HEK293T (cell line): ENCODE results near the gene TMEM184A.
"Not testable (repeated sequence)": the region's sequence is repeated elsewhere in the genome, so short reads cannot be mapped to it uniquely, and the experiment has no call there.

Experiments used
- CTCF ChIA-PET: fragments of 350-600 bp; formaldehyde crosslinking; extraction: SDS; loops from one replicate; lab custom pipeline; 2021; ENCODE audit warnings: antibody characterized with exemption, inconsistent platforms; lab: Yijun Ruan, JAX
- POLR2A ChIA-PET: fragments of 350-600 bp; formaldehyde crosslinking; extraction: SDS; loops from one replicate; lab custom pipeline; 2020; ENCODE audit warnings: antibody characterized with exemption, inconsistent platforms; lab: Yijun Ruan, JAX
- DNase-seq: peaks from one replicate; pipeline ENCODE4 v3.0.0; 2012; ENCODE audit warnings: mixed read lengths; ENCODE audit errors: extremely low spot score
- ARNT ChIP-seq: fragments of 450-650 bp; IDR thresholded peaks from 2 replicates; pipeline ENCODE4 v1.6.1; 2017; ENCODE audit warnings: mild to moderate bottlenecking
- BHLHE40 ChIP-seq: fragments of 450-650 bp; IDR thresholded peaks from 2 replicates; pipeline ENCODE4 v1.6.1; 2016; ENCODE audit warnings: mild to moderate bottlenecking, moderate library complexity, borderline replicate concordance
- CTBP1 ChIP-seq: fragments of 450-650 bp; IDR thresholded peaks from 2 replicates; pipeline ENCODE4 v1.6.1; 2016; ENCODE audit warnings: borderline replicate concordance
- ELF4 ChIP-seq: fragments of 450-650 bp; IDR thresholded peaks from 2 replicates; pipeline ENCODE4 v1.6.1; 2017; ENCODE audit warnings: antibody characterized with exemption
- FOXA1 ChIP-seq: fragments of 450-650 bp; IDR thresholded peaks from 2 replicates; pipeline ENCODE4 v1.6.1; 2016; ENCODE audit warnings: mild to moderate bottlenecking
- FOXK2 ChIP-seq: fragments of 450-650 bp; IDR thresholded peaks from 2 replicates; pipeline ENCODE4 v1.6.1; 2016; ENCODE audit warnings: mild to moderate bottlenecking
- FOXM1 ChIP-seq: fragments of 450-650 bp; IDR thresholded peaks from 2 replicates; pipeline ENCODE4 v1.6.1; 2017; ENCODE audit warnings: mild to moderate bottlenecking, borderline replicate concordance
- HDGF ChIP-seq: fragments of 450-650 bp; IDR thresholded peaks from 2 replicates; pipeline ENCODE4 v1.6.1; 2017; ENCODE audit warnings: antibody characterized with exemption, borderline replicate concordance
- L3MBTL2 ChIP-seq: fragments of 450-650 bp; conservative IDR thresholded peaks from 2 replicates; pipeline ENCODE4 v1.6.1; 2016; ENCODE audit warnings: mild to moderate bottlenecking
- LEF1 ChIP-seq: fragments of 450-650 bp; IDR thresholded peaks from 2 replicates; pipeline ENCODE4 v1.6.1; 2017; ENCODE audit warnings: mild to moderate bottlenecking, borderline replicate concordance
- NFRKB ChIP-seq: fragments of 450-650 bp; IDR thresholded peaks from 2 replicates; pipeline ENCODE4 v1.6.1; 2016; ENCODE audit warnings: mild to moderate bottlenecking, moderate library complexity
- PKNOX1 ChIP-seq: fragments of 450-650 bp; IDR thresholded peaks from 2 replicates; pipeline ENCODE4 v1.6.1; 2016
- SP1 ChIP-seq: fragments of 450-650 bp; IDR thresholded peaks from 2 replicates; pipeline ENCODE4 v1.6.1; 2017
- SUZ12 ChIP-seq: fragments of 450-650 bp; IDR thresholded peaks from 2 replicates; pipeline ENCODE4 v1.6.1; 2016; ENCODE audit warnings: mild to moderate bottlenecking
- TARDBP ChIP-seq: fragments of 450-650 bp; IDR thresholded peaks from 2 replicates; pipeline ENCODE4 v1.6.1; 2016
- ZNF384 ChIP-seq: fragments of 450-650 bp; IDR thresholded peaks from 2 replicates; pipeline ENCODE4 v1.6.1; 2016

TMEM184A gene

GRCh38 chr7:1587738-1588137 lies 31.7 kb upstream of the TMEM184A start:
- no peak for TF ChIP-seq HDGF
- TF ChIP-seq SP1 = no peak
- TF ChIP-seq NFRKB = no peak
- TF ChIP-seq CTBP1 = no peak
- TF ChIP-seq L3MBTL2 = no peak
- DNase-seq = no peak
- POLR2A ChIA-PET = no interaction called here
- CTCF ChIA-PET = no interaction called here

- CTCF ChIA-PET = no interaction called here
- TF ChIP-seq ELF4 (no peak), ZNF384 (no peak), FOXK2 (no peak), BHLHE40 (no peak), ARNT (no peak), SUZ12 (no peak), TARDBP (no peak), CTBP1 (no peak), HDGF (no peak), LEF1 (no peak), SP1 (no peak), L3MBTL2 (no peak)
- POLR2A ChIA-PET = interaction anchor here (0.5 kb wide), 1 partner anchor 766 kb away, joined by 4 read pairs; no protein-coding TSS in a partner anchor
- no peak for DNase-seq
Measured at GRCh38 chr7:1586827-1587705, 31.1 kb upstream of the TMEM184A start.

GRCh38 chr7:1586126-1586826 lies 30.3 kb upstream of the TMEM184A start:
- DNase-seq = no peak
- no peak for TF ChIP-seq ARNT
- TF ChIP-seq PKNOX1 = peak; percentile 60
- no peak for TF ChIP-seq FOXA1
- no peak for TF ChIP-seq NFRKB
- TF ChIP-seq HDGF = no peak
- TF ChIP-seq ELF4 = no peak
- ChIA-PET POLR2A (no interaction called here), CTCF (no interaction called here)

- DNase-seq = no peak
- TF ChIP-seq ELF4 = no peak
- no peak for TF ChIP-seq HDGF
- TF ChIP-seq CTBP1 = no peak
- TF ChIP-seq FOXK2 = no peak
- TF ChIP-seq BHLHE40 = no peak
- no peak for TF ChIP-seq PKNOX1
- no peak for TF ChIP-seq SUZ12
- TF ChIP-seq SP1 = no peak
- TF ChIP-seq L3MBTL2 = no peak
- no peak for TF ChIP-seq LEF1
- TF ChIP-seq FOXM1 = no peak
- ChIA-PET POLR2A (no interaction called here), CTCF (interaction anchor here (0.6 kb wide), 1 partner anchor 185 kb away, joined by 3 read pairs; no protein-coding TSS in a partner anchor)
Measured at GRCh38 chr7:1585142-1585981, 29.4 kb upstream of the TMEM184A start.

- DNase-seq = no peak
- POLR2A ChIA-PET = no interaction called here
- CTCF ChIA-PET = interaction anchor here (0.6 kb wide), 2 partner anchors 20 to 186 kb away, joined by 3 read pairs; no protein-coding TSS in a partner anchor
- TF ChIP-seq NFRKB (no peak), FOXA1 (no peak), BHLHE40 (no peak), PKNOX1 (no peak), FOXM1 (no peak), ARNT (no peak), ELF4 (no peak), ZNF384 (no peak), TARDBP (no peak), FOXK2 (no peak), SP1 (no peak), SUZ12 (no peak), HDGF (no peak), CTBP1 (no peak), LEF1 (no peak), L3MBTL2 (no peak)
Measured at GRCh38 chr7:1584700-1585099, 28.7 kb upstream of the TMEM184A start.

GRCh38 chr7:1583241-1583930 lies 27.4 kb upstream of the TMEM184A start:
- DNase-seq, POLR2A ChIA-PET: not testable (repeated sequence)
- CTCF ChIA-PET = interaction anchor here (0.7 kb wide), 1 partner anchor 74 kb away, joined by 5 read pairs; no protein-coding TSS in a partner anchor
